Nephron (organoid): ENCODE results near the gene DNLZ.

Experiments
- H3K27ac Mint-ChIP-seq, 3 experiments: 2 replicates each; pipeline ENCODE4 v1.8.0; 2020; ENCODE audit warnings: mixed read lengths in 3 of 3, mild to moderate bottlenecking in 2 of 3, moderate library complexity in 1 of 3
- H3K27me3 Mint-ChIP-seq: 2 replicates; pipeline ENCODE4 v1.8.0; 2021; ENCODE audit warnings: low read depth, mild to moderate bottlenecking, moderate library complexity, mixed read lengths
- H3K36me3 Mint-ChIP-seq: 2 replicates; pipeline ENCODE4 v1.8.0; 2020; ENCODE audit warnings: low read depth, mixed read lengths
- H3K4me1 Mint-ChIP-seq: 2 replicates; pipeline ENCODE4 v1.8.0; 2020; ENCODE audit warnings: mixed read lengths
- H3K4me3 Mint-ChIP-seq, 3 experiments: 2 replicates each; pipeline ENCODE4 v1.8.0; 2020; ENCODE audit warnings: mild to moderate bottlenecking in 3 of 3, mixed read lengths in 3 of 3, moderate library complexity in 2 of 3
- H3K9me3 Mint-ChIP-seq: 2 replicates; pipeline ENCODE4 v1.8.0; 2020; ENCODE audit warnings: mixed read lengths
- CTCF ChIP-seq, 3 experiments: fragments of 200-600 bp; sonication (generic); IDR thresholded peaks; one replicate each; pipeline ENCODE4 v1.5.0; 2021; ENCODE audit warnings: antibody characterized with exemption in 3 of 3; ENCODE audit not compliant: unreplicated experiment in 3 of 3

The DNLZ gene

GRCh38 chr9:136309806-136310220, 53.7 kb downstream of the DNLZ start:
- Mint-ChIP-seq H3K9me3 (peaks cover 5% of the 10 kb centered on the region), H3K27me3 (no peaks in the 10 kb centered on the region), H3K27ac (no peak overlapping the region)

More at GRCh38 chr9:136309806-136310220, 53.7 kb downstream of the DNLZ start:
- Mint-ChIP-seq H3K36me3 (no peaks in the 10 kb centered on the region), H3K4me1 (no peaks in the 10 kb centered on the region), H3K4me3 (no peak overlapping the region)
- no peak for TF ChIP-seq CTCF (IDR thresholded peaks at IDR 0.05; ENCODE audit: unreplicated experiment in 3 of 3)
